SK-N-SH (cell line): ENCODE data around the gene FAM221B.

Experiments
- EP300 ChIP-seq, 2 experiments: IDR thresholded peaks; 2 replicates each; pipeline versions ENCODE4 v1.4.0 to v1.6.1; 2012; ENCODE audit warnings: borderline replicate concordance in 1 of 2, low read depth in 1 of 2, low read length in 1 of 2
- JUND ChIP-seq: IDR thresholded peaks from 2 replicates; pipeline ENCODE4 v1.4.0; 2012
- SMC3 ChIP-seq: IDR thresholded peaks from 2 replicates; pipeline ENCODE4 v1.6.1; 2012; ENCODE audit warnings: low read depth, low read length, improper control_type of control experiment
- TF ChIP-seq, protein P1 (sequence below): fragments of 200-600 bp; sonication (generic); IDR thresholded peaks from 2 replicates; pipeline ENCODE4 v1.6.1; 2017; ENCODE audit warnings: antibody characterized with exemption, mild to moderate bottlenecking, moderate library complexity

GRCh38 chr9:35871545-35871944 is 43.0 kb upstream of the FAM221B start:
- TF ChIP-seq, protein P1, sequence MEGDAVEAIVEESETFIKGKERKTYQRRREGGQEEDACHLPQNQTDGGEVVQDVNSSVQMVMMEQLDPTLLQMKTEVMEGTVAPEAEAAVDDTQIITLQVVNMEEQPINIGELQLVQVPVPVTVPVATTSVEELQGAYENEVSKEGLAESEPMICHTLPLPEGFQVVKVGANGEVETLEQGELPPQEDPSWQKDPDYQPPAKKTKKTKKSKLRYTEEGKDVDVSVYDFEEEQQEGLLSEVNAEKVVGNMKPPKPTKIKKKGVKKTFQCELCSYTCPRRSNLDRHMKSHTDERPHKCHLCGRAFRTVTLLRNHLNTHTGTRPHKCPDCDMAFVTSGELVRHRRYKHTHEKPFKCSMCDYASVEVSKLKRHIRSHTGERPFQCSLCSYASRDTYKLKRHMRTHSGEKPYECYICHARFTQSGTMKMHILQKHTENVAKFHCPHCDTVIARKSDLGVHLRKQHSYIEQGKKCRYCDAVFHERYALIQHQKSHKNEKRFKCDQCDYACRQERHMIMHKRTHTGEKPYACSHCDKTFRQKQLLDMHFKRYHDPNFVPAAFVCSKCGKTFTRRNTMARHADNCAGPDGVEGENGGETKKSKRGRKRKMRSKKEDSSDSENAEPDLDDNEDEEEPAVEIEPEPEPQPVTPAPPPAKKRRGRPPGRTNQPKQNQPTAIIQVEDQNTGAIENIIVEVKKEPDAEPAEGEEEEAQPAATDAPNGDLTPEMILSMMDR, result no peak
- TF ChIP-seq JUND, result no peak
- no peak for TF ChIP-seq SMC3
- TF ChIP-seq EP300 (IDR thresholded peaks at IDR 0.05; ENCODE audit: borderline replicate concordance in 1 of 2, low read depth in 1 of 2, low read length in 1 of 2), result no peak
